H9 (cell line): ENCODE measurements around the gene SLC11A1. TPM values are rescaled to one million over a fixed set of nuclear protein-coding genes. Genes with fewer than 3 reads are reported as not detected.

Experiments used
- DNase-seq: peaks from one replicate; pipeline ENCODE4 v3.0.0-alpha.2; 2017
- H2AFZ ChIP-seq: one replicate; pipeline ENCODE4 v1.6.1; 2013; ENCODE audit warnings: mild to moderate bottlenecking, low read length, control low read depth, moderate library complexity
- H2AK5ac ChIP-seq: 2 replicates; pipeline ENCODE4 v1.6.1; 2013; ENCODE audit warnings: low read length, control low read depth, mixed read lengths; ENCODE audit not compliant: insufficient read length
- H2BK120ac ChIP-seq: one replicate; pipeline ENCODE4 v1.6.1; 2013; ENCODE audit warnings: low read depth, mild to moderate bottlenecking, low read length, control low read depth, inconsistent platforms; ENCODE audit not compliant: poor library complexity, severe bottlenecking
- H2BK12ac ChIP-seq: 2 replicates; pipeline ENCODE4 v1.6.1; 2013; ENCODE audit warnings: low read length, control low read depth, mixed read lengths, low read depth; ENCODE audit not compliant: insufficient read length
- H2BK15ac ChIP-seq: 2 replicates; pipeline ENCODE4 v1.6.1; 2013; ENCODE audit warnings: low read depth, low read length, control low read depth
- H2BK20ac ChIP-seq: one replicate; pipeline ENCODE4 v1.6.1; 2013; ENCODE audit warnings: low read depth, mild to moderate bottlenecking, low read length, control low read depth, inconsistent platforms; ENCODE audit not compliant: poor library complexity, severe bottlenecking
- H2BK5ac ChIP-seq: 2 replicates; pipeline ENCODE4 v1.6.1; 2013; ENCODE audit warnings: low read length, control low read depth, mixed read lengths; ENCODE audit not compliant: insufficient read length
- H3K14ac ChIP-seq: 2 replicates; pipeline ENCODE4 v1.6.1; 2013; ENCODE audit warnings: low read length, control low read depth; ENCODE audit not compliant: insufficient read depth
- H3K18ac ChIP-seq: 2 replicates; pipeline ENCODE4 v1.6.1; 2013; ENCODE audit warnings: low read depth, mild to moderate bottlenecking, mixed read lengths, low read length, control low read depth; ENCODE audit not compliant: insufficient read length
- H3K23ac ChIP-seq: 2 replicates; pipeline ENCODE4 v1.6.1; 2013; ENCODE audit warnings: low read length, control low read depth, mixed read lengths, low read depth; ENCODE audit not compliant: insufficient read length
- H3K23me2 ChIP-seq: 2 replicates; pipeline ENCODE4 v1.6.1; 2013; ENCODE audit warnings: low read depth, mild to moderate bottlenecking, mixed read lengths, low read length, control low read depth; ENCODE audit not compliant: insufficient read length, poor library complexity, severe bottlenecking
- H3K27ac ChIP-seq: 2 replicates; pipeline ENCODE4 v1.5.1; 2013; ENCODE audit warnings: low read length, control low read depth, mixed read lengths, low read depth; ENCODE audit not compliant: insufficient read length
- H3K27me3 ChIP-seq: 2 replicates; pipeline ENCODE4 v1.6.1; 2013; ENCODE audit warnings: low read length, control low read depth, inconsistent platforms; ENCODE audit not compliant: insufficient read depth
- H3K4ac ChIP-seq: 2 replicates; pipeline ENCODE4 v1.6.1; 2013; ENCODE audit warnings: low read depth, mild to moderate bottlenecking, control low read depth, inconsistent platforms, low read length, moderate library complexity
- H3K4me1 ChIP-seq: 2 replicates; pipeline ENCODE4 v1.6.1; 2013; ENCODE audit warnings: low read length, control low read depth, inconsistent platforms; ENCODE audit not compliant: insufficient read depth
- H3K4me2 ChIP-seq: 2 replicates; pipeline ENCODE4 v1.6.1; 2013; ENCODE audit warnings: low read length, control low read depth, mixed read lengths; ENCODE audit not compliant: insufficient read length, insufficient read depth
- H3K56ac ChIP-seq: 2 replicates; pipeline ENCODE4 v1.6.1; 2013; ENCODE audit warnings: low read depth, mild to moderate bottlenecking, mixed read lengths, low read length, control low read depth; ENCODE audit not compliant: insufficient read length
- H3K79me1 ChIP-seq: 2 replicates; pipeline ENCODE4 v1.6.1; 2013; ENCODE audit warnings: low read depth, mild to moderate bottlenecking, moderate library complexity, low read length, control low read depth, inconsistent platforms; ENCODE audit not compliant: insufficient read depth, poor library complexity, severe bottlenecking
- H3K79me2 ChIP-seq: 2 replicates; pipeline ENCODE4 v1.6.1; 2013; ENCODE audit warnings: low read length, control low read depth, inconsistent platforms; ENCODE audit not compliant: insufficient read depth
- H3K9ac ChIP-seq: 2 replicates; pipeline ENCODE4 v1.6.1; 2013; ENCODE audit warnings: low read length, control low read depth, mixed read lengths; ENCODE audit not compliant: insufficient read length; ENCODE audit errors: extremely low read depth
- H3K9me3 ChIP-seq: one replicate; pipeline ENCODE4 v1.6.1; 2013; ENCODE audit warnings: low read depth, low read length, inconsistent platforms; ENCODE audit not compliant: control insufficient read depth
- H3T11ph ChIP-seq: one replicate; pipeline ENCODE4 v1.6.1; 2013; ENCODE audit warnings: mild to moderate bottlenecking, low read length, control low read depth, inconsistent platforms
- H4K20me1 ChIP-seq: one replicate; pipeline ENCODE4 v1.6.1; 2013; ENCODE audit not compliant: control insufficient read depth, insufficient read length, insufficient read depth
- H4K5ac ChIP-seq: 2 replicates; pipeline ENCODE4 v1.6.1; 2013; ENCODE audit warnings: low read depth, mild to moderate bottlenecking, mixed read lengths, low read length, control low read depth; ENCODE audit not compliant: insufficient read length
- H4K8ac ChIP-seq: replicated peaks from 2 replicates; pipeline ENCODE4 v1.6.1; 2013; ENCODE audit warnings: low read length, control low read depth, mixed read lengths, low read depth; ENCODE audit not compliant: insufficient read length
- H4K91ac ChIP-seq: 2 replicates; pipeline ENCODE4 v1.6.1; 2013; ENCODE audit warnings: low read depth, mild to moderate bottlenecking, moderate library complexity, mixed read lengths, low read length, control low read depth; ENCODE audit not compliant: insufficient read length
- H3K27ac Mint-ChIP-seq, 3 experiments: 2 replicates in 2 of 3; 3 replicates in 1 of 3; pipeline ENCODE4 v1.8.0; 2020 to 2021; ENCODE audit warnings: mixed read lengths in 3 of 3, mild to moderate bottlenecking in 1 of 3, moderate library complexity in 1 of 3
- H3K27me3 Mint-ChIP-seq: 2 replicates; pipeline ENCODE4 v1.8.0; 2021; ENCODE audit warnings: low read depth, mild to moderate bottlenecking, moderate library complexity, mixed read lengths
- H3K36me3 Mint-ChIP-seq, 3 experiments: 2 replicates in 2 of 3; 3 replicates in 1 of 3; pipeline ENCODE4 v1.8.0; 2020 to 2021; ENCODE audit warnings: low read depth in 3 of 3, mixed read lengths in 3 of 3; ENCODE audit not compliant: insufficient read depth in 1 of 3
- H3K4me1 Mint-ChIP-seq, 2 experiments: 2 replicates each; pipeline ENCODE4 v1.8.0; 2020; ENCODE audit warnings: mixed read lengths in 2 of 2
- H3K4me3 Mint-ChIP-seq, 2 experiments: 2 replicates in 1 of 2; 3 replicates in 1 of 2; pipeline ENCODE4 v1.8.0; 2020 to 2021; ENCODE audit warnings: mild to moderate bottlenecking in 2 of 2, mixed read lengths in 2 of 2, moderate library complexity in 1 of 2
- H3K9me3 Mint-ChIP-seq, 2 experiments: 2 replicates in 1 of 2; 3 replicates in 1 of 2; pipeline ENCODE4 v1.8.0; 2020; ENCODE audit warnings: mild to moderate bottlenecking in 2 of 2, mixed read lengths in 2 of 2, moderate library complexity in 1 of 2
- WGBS: extraction: QIAGEN DNeasy Blood & Tissue Kit; methylation state at CpG from one replicate; pipeline ENCODE4 v1.1.7; 2013; ENCODE audit warnings: missing lambda C conversion rate, low lambda C conversion rate, mixed read lengths; ENCODE audit not compliant: insufficient read length; ENCODE audit errors: extremely low coverage; 5-methylcytosine and 5-hydroxymethylcytosine counted together
- total RNA-seq: library from RNA; stranded (reverse); gene quantifications from 2 replicates; pipeline ENCODE4 v1.2.1, GENCODE V29; 2021
- TF ChIP-seq, protein P1 (sequence below): fragments of 200-600 bp; sonication (generic); conservative IDR thresholded peaks from 3 replicates; pipeline ENCODE4 v1.8.0; 2021; ENCODE audit warnings: antibody characterized with exemption, mild to moderate bottlenecking

The SLC11A1 gene
- total RNA-seq, 1 experiment from 2014 or later, result 0.11 TPM

DNA sequence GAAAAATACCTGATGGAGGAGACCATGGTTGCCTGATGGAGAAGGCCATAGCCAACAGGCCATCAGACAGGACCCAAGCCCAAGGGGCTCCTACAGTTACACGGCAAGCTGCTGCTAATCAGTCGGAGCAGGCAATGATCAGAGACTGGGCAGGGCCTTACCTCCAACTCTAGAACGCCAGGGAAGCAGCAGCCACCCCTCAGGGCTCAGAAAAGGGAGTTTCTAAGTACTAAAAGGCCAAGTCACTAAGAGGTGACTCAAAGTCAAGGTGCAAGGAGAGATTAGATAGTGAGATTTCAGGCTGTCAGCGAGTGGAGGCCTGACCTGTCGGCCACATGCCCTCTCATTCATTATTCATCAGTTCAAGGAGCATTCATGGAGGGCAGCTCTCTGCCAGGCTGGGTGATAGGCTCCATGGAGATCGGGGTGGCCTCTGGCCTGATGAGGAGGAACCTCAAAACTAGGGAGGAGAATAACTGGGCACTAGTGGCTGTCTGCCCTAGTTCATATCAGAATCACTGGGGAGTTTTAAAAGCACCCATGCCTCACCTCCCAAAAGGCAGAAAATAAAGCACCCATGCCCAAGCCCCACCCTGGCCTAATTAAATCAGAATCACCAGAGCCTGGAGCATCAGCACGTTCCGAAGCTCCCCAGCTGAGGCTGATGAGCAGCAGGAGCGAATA, 40.5 kb downstream of the SLC11A1 start:
- Histone ChIP-seq H3K18ac (no peak overlapping the region), H3K23ac (no peak overlapping the region), H3K27ac (no peak overlapping the region), H2BK12ac (no peak overlapping the region), H4K8ac (no peak overlapping the region), H4K5ac (no peak overlapping the region), H4K91ac (no peak overlapping the region), H2BK15ac (no peak overlapping the region), H3K9ac (no peak overlapping the region), H3K56ac (no peak overlapping the region), H3K79me1 (no peaks in the 10 kb centered on the region), H2AFZ (no peak overlapping the region), H3K9me3 (no peaks in the 10 kb centered on the region), H3K27me3 (no peaks in the 10 kb centered on the region), H4K20me1 (no peaks in the 10 kb centered on the region), H3K14ac (no peak overlapping the region), H3K23me2 (no peaks in the 10 kb centered on the region), H2AK5ac (no peak overlapping the region), H3K4me1 (no peaks in the 10 kb centered on the region), H3K4ac (no peak overlapping the region), H2BK5ac (no peak overlapping the region), H2BK20ac (no peak overlapping the region), H3T11ph (no peak overlapping the region), H3K79me2 (no peaks in the 10 kb centered on the region), H2BK120ac (no peak overlapping the region), H3K4me2 (no peak overlapping the region)
- no peak overlapping the region for H3K27ac Mint-ChIP-seq
- no peaks in the 10 kb centered on the region; the same call in 1 of the 2 replicates for H3K27me3 Mint-ChIP-seq
- no peaks in the 10 kb centered on the region for H3K9me3 Mint-ChIP-seq
- TF ChIP-seq, protein P1, sequence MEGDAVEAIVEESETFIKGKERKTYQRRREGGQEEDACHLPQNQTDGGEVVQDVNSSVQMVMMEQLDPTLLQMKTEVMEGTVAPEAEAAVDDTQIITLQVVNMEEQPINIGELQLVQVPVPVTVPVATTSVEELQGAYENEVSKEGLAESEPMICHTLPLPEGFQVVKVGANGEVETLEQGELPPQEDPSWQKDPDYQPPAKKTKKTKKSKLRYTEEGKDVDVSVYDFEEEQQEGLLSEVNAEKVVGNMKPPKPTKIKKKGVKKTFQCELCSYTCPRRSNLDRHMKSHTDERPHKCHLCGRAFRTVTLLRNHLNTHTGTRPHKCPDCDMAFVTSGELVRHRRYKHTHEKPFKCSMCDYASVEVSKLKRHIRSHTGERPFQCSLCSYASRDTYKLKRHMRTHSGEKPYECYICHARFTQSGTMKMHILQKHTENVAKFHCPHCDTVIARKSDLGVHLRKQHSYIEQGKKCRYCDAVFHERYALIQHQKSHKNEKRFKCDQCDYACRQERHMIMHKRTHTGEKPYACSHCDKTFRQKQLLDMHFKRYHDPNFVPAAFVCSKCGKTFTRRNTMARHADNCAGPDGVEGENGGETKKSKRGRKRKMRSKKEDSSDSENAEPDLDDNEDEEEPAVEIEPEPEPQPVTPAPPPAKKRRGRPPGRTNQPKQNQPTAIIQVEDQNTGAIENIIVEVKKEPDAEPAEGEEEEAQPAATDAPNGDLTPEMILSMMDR, result no peak
- H3K36me3 Mint-ChIP-seq, result no peaks in the 10 kb centered on the region
- no CpG with 5 or more reads among the region's 9 CpGs for WGBS
- H3K4me1 Mint-ChIP-seq, result peaks cover 6 to 10% of the 10 kb centered on the region in 2 experiments
- H3K4me3 Mint-ChIP-seq, result no peak overlapping the region
- DNase-seq, result no peak
